Activated naive CD8-positive, alpha-beta T cell treated with anti-CD3 and anti-CD28 coated beads for 36 hours (primary cell): ENCODE data around the gene CACNA1B. TPM values are rescaled to one million over a fixed set of nuclear protein-coding genes. Genes with fewer than 3 reads are reported as not detected.
A peak's percentile ranks its signal among the peaks of the same experiment; 100 is the strongest.

Experiments used
- DNase-seq: peaks from one replicate; pipeline ENCODE4 v3.0.0; 2021
- H3K27ac Mint-ChIP-seq: one replicate; pipeline ENCODE4 v1.8.0; 2022; ENCODE audit warnings: mild to moderate bottlenecking, moderate library complexity, mixed read lengths
- H3K27me3 Mint-ChIP-seq: one replicate; pipeline ENCODE4 v1.8.0; 2022; ENCODE audit warnings: mild to moderate bottlenecking, mixed read lengths
- H3K36me3 Mint-ChIP-seq: one replicate; pipeline ENCODE4 v1.8.0; 2021; ENCODE audit warnings: mild to moderate bottlenecking, mixed read lengths
- H3K4me1 Mint-ChIP-seq: one replicate; pipeline ENCODE4 v1.8.0; 2021; ENCODE audit warnings: mixed read lengths
- H3K4me3 Mint-ChIP-seq: one replicate; pipeline ENCODE4 v1.8.0; 2022; ENCODE audit warnings: mild to moderate bottlenecking, moderate library complexity, mixed read lengths
- H3K9me3 Mint-ChIP-seq: one replicate; pipeline ENCODE4 v1.8.0; 2022; ENCODE audit warnings: mixed read lengths
- total RNA-seq, 2 experiments: library from RNA; stranded (reverse); gene quantifications; one replicate each; pipeline ENCODE4 v1.2.3, GENCODE V29; 2021

CACNA1B gene
- total RNA-seq, 2 experiments from 2014 or later: not detected

DNA sequence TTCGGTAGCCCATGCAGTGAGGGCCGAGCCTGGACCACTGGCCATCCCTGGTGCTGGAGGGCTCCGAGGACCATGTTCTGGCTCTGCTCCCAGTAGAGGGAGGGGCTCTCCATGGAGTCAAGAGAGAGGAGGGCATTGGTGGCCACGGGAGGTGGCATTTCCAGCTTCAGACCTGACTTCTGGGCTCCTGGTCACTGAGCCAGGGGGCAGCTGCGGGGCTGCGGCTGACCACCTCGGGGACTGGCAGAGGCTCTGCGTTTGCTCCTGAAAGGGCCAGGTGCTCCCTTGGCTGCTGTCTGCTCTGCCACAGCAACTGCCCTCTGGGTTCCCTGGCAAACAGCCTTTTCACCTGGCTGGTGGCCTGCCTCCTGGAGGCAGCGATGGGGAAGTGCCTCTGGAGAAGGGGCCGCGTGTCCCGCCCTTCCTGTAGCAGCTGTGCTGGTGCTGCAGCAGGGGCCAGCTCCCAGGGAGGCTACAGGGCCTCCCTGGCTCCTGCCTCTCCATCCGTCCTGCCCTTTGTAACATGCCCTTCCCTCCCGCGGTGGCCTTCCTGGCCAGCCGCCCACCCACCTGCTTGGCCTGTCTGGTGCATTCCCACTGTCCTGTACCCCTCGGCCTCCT, 144.6 kb downstream of the CACNA1B start:
- DNase-seq: peak; percentile 35
- Mint-ChIP-seq H3K27me3 (peaks cover 45% of the 10 kb centered on the region), H3K4me1 (no peaks in the 10 kb centered on the region), H3K27ac (no peak overlapping the region), H3K36me3 (no peaks in the 10 kb centered on the region), H3K4me3 (no peak overlapping the region), H3K9me3 (no peaks in the 10 kb centered on the region)

DNA sequence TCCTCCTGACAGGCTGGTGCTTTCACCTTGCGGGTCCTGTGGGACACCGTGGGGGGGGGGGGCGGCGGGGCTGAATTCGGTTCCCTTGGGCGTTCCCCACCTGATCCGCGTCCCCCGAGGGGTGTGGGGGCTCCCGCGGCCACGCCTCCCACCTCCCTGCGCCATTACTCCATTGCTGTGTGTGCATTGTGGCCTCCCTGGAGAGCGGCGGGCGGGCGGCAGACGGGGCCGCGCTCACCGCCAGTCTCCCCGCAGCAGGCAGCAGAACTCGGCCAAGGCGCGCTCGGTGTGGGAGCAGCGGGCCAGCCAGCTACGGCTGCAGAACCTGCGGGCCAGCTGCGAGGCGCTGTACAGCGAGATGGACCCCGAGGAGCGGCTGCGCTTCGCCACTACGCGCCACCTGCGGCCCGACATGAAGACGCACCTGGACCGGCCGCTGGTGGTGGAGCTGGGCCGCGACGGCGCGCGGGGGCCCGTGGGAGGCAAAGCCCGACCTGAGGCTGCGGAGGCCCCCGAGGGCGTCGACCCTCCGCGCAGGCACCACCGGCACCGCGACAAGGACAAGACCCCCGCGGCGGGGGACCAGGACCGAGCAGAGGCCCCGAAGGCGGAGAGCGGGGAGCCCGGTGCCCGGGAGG, 145.3 kb downstream of the CACNA1B start:
- H3K4me1 Mint-ChIP-seq: no peaks in the 10 kb centered on the region
- no peaks in the 10 kb centered on the region for H3K36me3 Mint-ChIP-seq
- no peak for DNase-seq
- H3K27me3 Mint-ChIP-seq: peaks cover 48% of the 10 kb centered on the region
- H3K4me3 Mint-ChIP-seq: no peak overlapping the region
- no peaks in the 10 kb centered on the region for H3K9me3 Mint-ChIP-seq
- no peak overlapping the region for H3K27ac Mint-ChIP-seq

DNA sequence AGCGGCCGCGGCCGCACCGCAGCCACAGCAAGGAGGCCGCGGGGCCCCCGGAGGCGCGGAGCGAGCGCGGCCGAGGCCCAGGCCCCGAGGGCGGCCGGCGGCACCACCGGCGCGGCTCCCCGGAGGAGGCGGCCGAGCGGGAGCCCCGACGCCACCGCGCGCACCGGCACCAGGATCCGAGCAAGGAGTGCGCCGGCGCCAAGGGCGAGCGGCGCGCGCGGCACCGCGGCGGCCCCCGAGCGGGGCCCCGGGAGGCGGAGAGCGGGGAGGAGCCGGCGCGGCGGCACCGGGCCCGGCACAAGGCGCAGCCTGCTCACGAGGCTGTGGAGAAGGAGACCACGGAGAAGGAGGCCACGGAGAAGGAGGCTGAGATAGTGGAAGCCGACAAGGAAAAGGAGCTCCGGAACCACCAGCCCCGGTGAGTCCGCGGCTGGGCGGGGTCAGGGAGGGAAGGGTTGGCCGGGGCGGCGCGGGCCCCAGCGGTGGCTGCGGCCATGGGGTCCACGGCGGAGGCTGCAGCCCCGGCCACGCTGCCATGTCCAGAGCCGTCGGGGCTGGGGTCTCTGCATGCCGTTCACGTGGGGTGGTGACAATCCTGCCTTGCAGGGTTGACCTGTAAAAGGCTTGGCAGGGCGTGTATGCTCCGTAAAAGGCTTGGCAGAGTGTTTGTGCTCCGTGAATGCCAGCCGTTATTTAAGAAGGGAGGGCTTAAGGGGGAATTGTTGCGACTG, 146.0 kb downstream of the CACNA1B start:
- Mint-ChIP-seq H3K4me3 (no peak overlapping the region), H3K4me1 (no peaks in the 10 kb centered on the region), H3K36me3 (no peaks in the 10 kb centered on the region), H3K27ac (no peak overlapping the region), H3K9me3 (no peaks in the 10 kb centered on the region), H3K27me3 (peaks cover 54% of the 10 kb centered on the region)
- DNase-seq: peak; percentile 10

DNA sequence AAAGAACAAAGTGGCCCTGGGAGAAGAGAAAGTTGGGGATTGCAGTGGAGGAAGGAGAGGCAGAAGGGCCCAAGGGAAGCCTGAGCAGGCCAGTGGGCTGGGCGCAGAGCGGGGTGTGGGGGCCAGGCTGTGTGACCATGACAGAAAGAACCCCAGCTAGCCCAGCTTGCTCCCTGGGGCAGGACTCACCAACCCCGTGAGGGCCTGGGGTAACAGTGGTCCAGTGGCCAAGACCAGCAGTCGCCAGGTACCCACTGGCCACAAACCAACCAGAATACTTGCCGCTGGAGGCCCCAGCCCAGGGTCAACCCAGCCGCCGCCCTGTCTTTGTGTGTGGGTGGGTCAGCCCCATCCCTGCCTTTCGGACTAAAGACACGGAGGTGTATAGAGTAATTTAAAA, 146.5 kb downstream of the CACNA1B start:
- H3K9me3 Mint-ChIP-seq: no peaks in the 10 kb centered on the region
- no peak for DNase-seq
- peaks cover 56% of the 10 kb centered on the region for H3K27me3 Mint-ChIP-seq
- no peak overlapping the region for H3K27ac Mint-ChIP-seq
- no peak overlapping the region for H3K4me3 Mint-ChIP-seq
- no peaks in the 10 kb centered on the region for H3K36me3 Mint-ChIP-seq
- no peaks in the 10 kb centered on the region for H3K4me1 Mint-ChIP-seq

DNA sequence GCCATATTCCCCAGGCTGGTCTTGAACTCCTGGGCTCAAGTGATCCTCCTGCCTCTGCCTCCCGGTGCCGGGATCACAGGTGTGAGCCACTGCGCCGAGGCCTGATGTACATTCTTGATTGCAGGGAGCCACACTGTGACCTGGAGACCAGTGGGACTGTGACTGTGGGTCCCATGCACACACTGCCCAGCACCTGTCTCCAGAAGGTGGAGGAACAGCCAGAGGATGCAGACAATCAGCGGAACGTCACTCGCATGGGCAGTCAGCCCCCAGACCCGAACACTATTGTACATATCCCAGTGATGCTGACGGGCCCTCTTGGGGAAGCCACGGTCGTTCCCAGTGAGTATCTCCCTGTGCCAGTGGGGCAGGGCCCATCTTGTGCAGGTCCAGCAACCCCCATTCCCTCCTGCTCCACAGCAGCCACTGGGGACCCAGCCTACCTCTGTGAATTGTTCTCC, 147.3 kb downstream of the CACNA1B start:
- Mint-ChIP-seq H3K4me1 (no peaks in the 10 kb centered on the region), H3K36me3 (no peaks in the 10 kb centered on the region), H3K27ac (no peak overlapping the region), H3K4me3 (no peak overlapping the region), H3K27me3 (peaks cover 62% of the 10 kb centered on the region), H3K9me3 (no peaks in the 10 kb centered on the region)
- DNase-seq: no peak

DNA sequence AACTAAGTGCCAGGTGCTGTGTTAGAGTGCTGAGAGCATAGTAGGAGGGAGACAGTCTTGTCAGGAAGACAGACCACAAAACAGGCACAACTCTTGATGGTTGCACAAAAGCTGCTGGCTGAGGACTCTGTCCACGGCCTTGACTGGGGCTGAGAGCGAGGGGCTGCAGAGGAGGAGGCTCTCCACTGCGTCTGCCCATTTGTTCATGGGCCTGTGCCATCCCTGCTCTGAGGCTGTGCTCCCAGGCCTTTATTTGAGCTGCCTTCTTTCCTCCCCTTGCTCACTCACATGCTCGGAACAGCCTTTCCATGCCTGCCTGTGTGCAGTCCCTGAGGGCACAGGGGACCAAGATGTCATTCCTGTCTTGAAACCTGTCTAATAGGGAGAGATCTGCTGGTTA, 147.8 kb downstream of the CACNA1B start:
- peaks cover 67% of the 10 kb centered on the region for H3K27me3 Mint-ChIP-seq
- no peaks in the 10 kb centered on the region for H3K4me1 Mint-ChIP-seq
- H3K9me3 Mint-ChIP-seq: no peaks in the 10 kb centered on the region
- DNase-seq: no peak
- H3K27ac Mint-ChIP-seq: no peak overlapping the region
- H3K36me3 Mint-ChIP-seq: no peaks in the 10 kb centered on the region
- no peak overlapping the region for H3K4me3 Mint-ChIP-seq

DNA sequence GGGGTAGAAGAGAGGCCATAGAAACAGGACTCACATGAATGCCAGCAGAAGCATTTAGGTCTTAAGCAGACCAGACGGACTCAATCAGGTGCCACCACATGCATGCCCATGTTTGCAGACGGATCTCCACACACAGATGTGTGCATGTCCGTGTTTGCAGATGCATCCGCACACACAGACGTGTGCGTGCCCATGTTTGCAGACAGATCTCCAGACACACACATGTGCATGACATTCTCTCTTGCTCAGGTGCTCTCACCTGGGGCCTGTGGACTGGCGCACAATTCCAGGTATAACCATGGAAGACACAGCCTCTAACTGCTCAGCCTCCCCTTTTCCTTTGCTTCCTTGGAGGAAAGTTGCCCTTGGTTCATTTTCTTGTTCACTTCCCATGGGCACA, 148.3 kb downstream of the CACNA1B start:
- Mint-ChIP-seq H3K4me1 (no peaks in the 10 kb centered on the region), H3K27me3 (peaks cover 72% of the 10 kb centered on the region), H3K9me3 (no peaks in the 10 kb centered on the region), H3K27ac (no peak overlapping the region), H3K4me3 (no peak overlapping the region), H3K36me3 (no peaks in the 10 kb centered on the region)
- DNase-seq: no peak

DNA sequence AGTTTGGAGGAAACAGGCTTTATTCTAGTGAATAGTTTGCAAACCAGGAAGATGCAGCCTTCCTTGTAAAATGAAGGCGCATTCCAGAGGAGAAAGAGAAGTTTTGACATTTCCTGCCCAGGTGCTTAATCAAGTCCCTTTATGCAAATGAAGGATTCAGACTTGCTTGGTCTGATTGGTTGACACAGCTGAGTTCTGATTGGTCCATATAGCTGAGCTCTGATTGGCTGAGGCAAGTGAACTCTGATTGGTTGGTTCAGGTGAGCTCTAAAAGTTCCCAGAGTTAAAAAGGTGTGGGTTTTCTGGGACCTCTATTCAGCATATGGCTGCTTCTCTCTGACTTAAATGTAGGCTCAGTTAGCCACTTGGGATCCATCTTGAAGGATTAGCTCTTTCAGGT, 151.0 kb downstream of the CACNA1B start:
- H3K36me3 Mint-ChIP-seq: peaks cover 5% of the 10 kb centered on the region

DNA sequence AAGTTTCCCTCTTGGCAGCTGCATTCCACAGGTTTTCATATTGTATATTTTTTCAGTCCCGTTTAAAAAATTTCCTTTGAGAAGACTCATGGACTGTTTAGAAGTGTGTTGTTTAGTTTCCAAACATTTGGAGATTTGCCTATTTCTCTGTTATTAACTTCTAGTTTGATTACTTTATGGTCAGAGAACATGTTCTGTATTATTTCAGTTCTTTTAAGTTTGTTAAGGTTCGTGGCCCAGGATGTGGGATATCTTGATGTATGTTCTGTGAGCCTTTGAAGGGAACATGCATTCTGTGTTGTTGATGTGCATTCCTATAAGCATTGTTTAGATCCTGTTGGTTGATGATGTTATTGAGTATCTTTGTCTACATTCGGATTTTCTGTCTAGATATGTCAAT, 153.6 kb downstream of the CACNA1B start:
- Mint-ChIP-seq H3K4me3 (no peak overlapping the region), H3K36me3 (peaks cover 5% of the 10 kb centered on the region), H3K4me1 (no peaks in the 10 kb centered on the region), H3K27me3 (peaks cover 76% of the 10 kb centered on the region), H3K27ac (no peak overlapping the region), H3K9me3 (peaks cover 5% of the 10 kb centered on the region)
- DNase-seq: no peak

More for the DNA sequence above, 151.0 kb downstream of the CACNA1B start:
- Mint-ChIP-seq H3K9me3 (peaks cover 5% of the 10 kb centered on the region), H3K27ac (no peak overlapping the region), H3K4me1 (no peaks in the 10 kb centered on the region), H3K27me3 (peaks cover 85% of the 10 kb centered on the region), H3K4me3 (no peak overlapping the region)
- no peak for DNase-seq

DNA sequence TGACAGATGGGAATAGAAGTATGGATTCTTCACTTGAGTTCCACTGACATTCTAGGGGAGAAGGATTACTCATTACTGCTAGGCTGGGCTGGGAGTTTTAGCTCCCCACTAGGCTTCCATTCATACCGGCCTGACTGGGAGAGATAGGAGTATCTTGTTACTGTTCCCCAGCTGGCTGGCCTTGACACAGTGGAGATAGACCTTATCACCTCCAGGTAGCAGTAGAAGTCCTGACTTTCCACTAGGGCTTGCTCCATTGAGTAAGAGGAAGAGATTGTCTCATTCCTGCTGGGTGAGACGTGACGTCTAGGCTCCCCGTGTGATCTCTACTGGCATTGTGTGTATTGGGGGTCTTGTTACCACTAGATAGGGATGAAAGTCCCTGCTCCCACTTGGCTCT, 156.4 kb downstream of the CACNA1B start:
- Mint-ChIP-seq H3K9me3 (peaks cover 5% of the 10 kb centered on the region), H3K27me3 (peaks cover 77% of the 10 kb centered on the region), H3K4me3 (no peak overlapping the region), H3K27ac (no peak overlapping the region), H3K36me3 (peaks cover 5% of the 10 kb centered on the region), H3K4me1 (no peaks in the 10 kb centered on the region)
- no peak for DNase-seq

DNA sequence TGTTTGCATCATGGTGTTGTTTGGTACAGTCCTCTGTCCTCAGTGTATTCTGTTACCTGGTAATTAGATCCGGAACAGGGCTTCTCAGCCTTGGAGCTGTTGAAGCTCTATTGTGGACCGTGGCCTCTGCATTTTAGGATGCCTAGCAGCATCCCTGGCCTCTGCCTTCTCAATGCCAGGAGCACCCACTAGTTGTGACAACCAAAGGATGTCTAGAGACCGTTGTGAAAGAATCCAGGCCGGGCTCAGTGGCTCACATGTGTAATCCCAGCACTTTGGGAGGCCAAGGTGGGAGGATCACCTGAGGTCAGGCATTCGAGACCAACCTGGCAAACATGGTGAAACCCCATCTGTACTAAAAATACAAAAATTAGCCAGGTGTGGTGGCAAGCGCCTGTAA, 159.6 kb downstream of the CACNA1B start:
- DNase-seq: no peak
- Mint-ChIP-seq H3K36me3 (peaks cover 5% of the 10 kb centered on the region), H3K9me3 (peaks cover 5% of the 10 kb centered on the region), H3K4me1 (no peaks in the 10 kb centered on the region), H3K27me3 (peaks cover 48% of the 10 kb centered on the region), H3K4me3 (no peak overlapping the region), H3K27ac (no peak overlapping the region)

DNA sequence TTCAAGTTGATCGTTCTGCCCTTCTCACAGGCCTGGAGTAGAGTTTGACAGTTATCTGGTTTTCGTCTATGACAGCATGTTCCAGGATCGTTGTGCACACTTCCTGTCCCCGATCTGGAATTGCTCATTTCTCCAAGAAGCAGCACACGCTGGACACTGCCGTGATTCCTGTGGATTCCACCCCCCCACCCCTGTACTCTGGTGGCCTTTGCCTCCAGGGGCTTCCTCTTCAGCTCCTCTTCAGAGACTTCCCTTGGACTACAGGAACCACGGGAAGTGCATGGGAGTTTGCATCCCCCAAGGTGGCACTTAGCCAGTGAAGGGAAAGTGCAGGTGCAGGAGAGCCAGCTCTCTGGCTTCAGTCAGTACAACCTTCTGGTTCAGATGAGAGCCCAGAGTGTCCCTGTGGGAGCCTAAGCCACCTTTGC, 160.7 kb downstream of the CACNA1B start:
- H3K27ac Mint-ChIP-seq: no peak overlapping the region
- H3K36me3 Mint-ChIP-seq: no peaks in the 10 kb centered on the region
- no peaks in the 10 kb centered on the region for H3K9me3 Mint-ChIP-seq
- H3K4me3 Mint-ChIP-seq: no peak overlapping the region
- H3K27me3 Mint-ChIP-seq: peaks cover 41% of the 10 kb centered on the region
- DNase-seq: no peak
- H3K4me1 Mint-ChIP-seq: no peaks in the 10 kb centered on the region

DNA sequence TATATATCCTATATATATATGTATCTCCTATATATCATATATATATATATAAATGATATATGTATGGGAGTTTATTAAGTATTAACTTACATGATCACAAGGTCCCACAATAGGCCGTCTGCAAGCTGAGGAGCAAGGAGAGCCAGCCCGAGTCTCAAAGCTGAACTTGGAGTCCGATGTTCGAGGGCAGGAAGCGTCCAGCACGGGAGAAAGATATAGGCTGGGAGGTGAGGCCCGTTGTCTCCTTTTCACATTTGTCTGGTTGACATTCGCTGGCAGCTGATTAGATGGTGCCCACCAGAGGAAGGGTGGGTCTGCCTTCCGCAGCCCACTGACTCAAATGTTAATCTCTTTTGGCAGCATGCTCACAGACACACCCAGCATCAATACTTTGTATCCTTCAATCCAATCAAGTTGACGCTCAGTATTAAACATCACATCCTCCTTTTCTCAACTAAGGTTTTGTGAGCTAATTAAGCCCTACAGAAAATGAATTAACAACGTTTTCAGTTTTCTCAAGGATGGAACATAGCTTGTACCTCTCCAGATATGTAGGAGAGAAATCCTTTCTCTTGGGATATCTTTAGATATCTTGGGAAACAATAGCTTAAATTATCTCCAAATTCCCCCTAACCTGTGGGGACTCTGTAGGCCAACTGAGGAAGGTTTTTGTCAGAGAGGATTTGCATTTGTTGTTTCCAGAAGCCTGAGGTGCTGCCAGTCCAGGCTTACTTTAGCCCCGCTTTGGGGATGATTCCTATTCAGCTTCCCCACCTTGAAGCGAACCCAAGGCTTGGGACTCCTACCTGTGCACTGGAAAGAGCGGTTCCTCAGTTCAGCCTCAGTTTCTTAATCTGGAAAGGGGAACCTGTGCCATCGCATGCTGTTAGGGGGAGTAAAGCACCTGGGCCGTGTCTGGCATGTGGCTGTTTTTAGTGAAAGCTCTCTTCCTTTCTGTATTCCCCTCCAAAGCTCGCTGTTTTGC, 163.2 kb downstream of the CACNA1B start:
- H3K27ac Mint-ChIP-seq: no peak overlapping the region
- no peak overlapping the region for H3K4me3 Mint-ChIP-seq
- H3K27me3 Mint-ChIP-seq: peaks cover 31% of the 10 kb centered on the region

DNA sequence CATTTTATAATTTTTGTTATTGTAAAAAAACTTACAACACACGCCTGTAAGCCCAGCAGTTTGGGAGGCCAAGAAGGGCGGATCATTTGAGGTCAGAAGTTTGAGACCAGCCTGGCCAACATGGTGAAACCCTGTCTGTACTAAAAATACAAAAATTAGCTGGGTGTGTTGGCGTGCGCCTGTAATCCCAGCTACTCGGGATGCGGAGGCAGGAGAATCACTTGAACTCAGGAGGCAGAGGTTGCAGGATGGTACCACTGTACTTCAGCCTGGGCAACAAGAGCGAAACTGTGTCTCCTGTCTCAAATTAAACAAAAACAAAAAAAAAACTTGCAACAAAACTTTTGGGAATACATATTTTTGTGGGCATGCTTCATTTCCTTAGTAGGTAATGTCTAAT, 164.6 kb downstream of the CACNA1B start:
- H3K4me3 Mint-ChIP-seq: no peak overlapping the region
- DNase-seq: no peak
- no peaks in the 10 kb centered on the region for H3K4me1 Mint-ChIP-seq
- H3K27ac Mint-ChIP-seq: no peak overlapping the region
- H3K27me3 Mint-ChIP-seq: peaks cover 20% of the 10 kb centered on the region
- no peaks in the 10 kb centered on the region for H3K36me3 Mint-ChIP-seq
- no peaks in the 10 kb centered on the region for H3K9me3 Mint-ChIP-seq

More for the DNA sequence above, 163.2 kb downstream of the CACNA1B start:
- no peaks in the 10 kb centered on the region for H3K4me1 Mint-ChIP-seq
- DNase-seq: no peak
- H3K36me3 Mint-ChIP-seq: no peaks in the 10 kb centered on the region
- H3K9me3 Mint-ChIP-seq: no peaks in the 10 kb centered on the region

DNA sequence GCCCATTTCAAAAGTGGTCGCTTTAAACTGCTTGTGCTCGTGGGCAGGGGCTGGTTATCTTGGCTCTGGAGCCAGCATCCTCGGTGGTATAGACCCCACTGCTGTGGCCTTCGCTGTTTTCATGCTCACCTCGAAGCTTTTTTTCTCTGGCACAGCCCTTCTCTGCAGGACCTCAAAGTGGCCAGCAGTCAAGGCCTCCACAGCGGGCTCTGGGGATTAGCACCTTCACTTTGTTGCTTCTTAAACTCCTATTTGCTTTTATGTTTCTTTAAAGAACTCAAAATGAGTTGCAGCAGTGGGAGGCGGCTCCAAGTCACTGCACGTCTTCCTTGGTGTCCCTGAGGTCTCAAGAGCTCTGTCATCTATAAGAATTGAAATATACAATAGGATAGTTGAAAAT, 165.1 kb downstream of the CACNA1B start:
- Mint-ChIP-seq H3K4me3 (no peak overlapping the region), H3K4me1 (no peaks in the 10 kb centered on the region), H3K27ac (no peak overlapping the region), H3K27me3 (peaks cover 20% of the 10 kb centered on the region), H3K36me3 (no peaks in the 10 kb centered on the region), H3K9me3 (no peaks in the 10 kb centered on the region)
- no peak for DNase-seq
